ENCODE data around the gene RUNDC1. TPM values are rescaled to one million over a fixed set of nuclear protein-coding genes. Genes with fewer than 3 reads are reported as not detected.

Gene RUNDC1
- total RNA-seq, 6 experiments from 2014 or later, result 3.6 to 5.1 (median 4.6) TPM

DNA sequence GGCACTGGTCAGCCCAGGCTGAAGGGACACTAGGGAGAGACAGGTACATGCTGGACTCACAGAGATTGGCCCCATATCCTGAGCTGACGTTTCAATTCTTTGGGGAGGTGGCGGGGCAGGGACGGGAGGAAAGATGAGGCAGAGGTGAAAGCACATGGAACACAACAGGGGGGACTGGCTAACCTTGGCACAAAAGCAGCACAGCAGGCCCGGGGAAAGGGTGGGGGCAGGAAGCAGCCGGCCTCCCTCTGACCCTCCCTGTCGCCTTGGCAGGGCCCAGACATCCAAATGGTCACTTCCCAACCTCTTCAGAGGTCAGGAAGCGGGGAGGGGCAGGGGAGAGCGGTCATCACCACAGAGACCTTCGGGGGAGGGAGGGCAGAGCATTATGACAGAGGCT is 35.2 kb downstream of the RUNDC1 start:
- intact Hi-C loops (cut with DNase I), result loop anchor here in 1 of 2 donors (10.0 kb wide), 1 partner anchor 209 kb away; the partner anchor contains the start of gene CCDC200
- peaks cover 0 to 6% (median 2%) of the 10 kb centered on the region in 4 donors for H3K4me1 ChIP-seq
- peaks cover 0 to 11% (median 4%) of the 10 kb centered on the region in 4 donors for H3K36me3 ChIP-seq
- no peak for TF ChIP-seq POLR2A (IDR thresholded peaks at IDR 0.05)
- TF ChIP-seq, protein P1, sequence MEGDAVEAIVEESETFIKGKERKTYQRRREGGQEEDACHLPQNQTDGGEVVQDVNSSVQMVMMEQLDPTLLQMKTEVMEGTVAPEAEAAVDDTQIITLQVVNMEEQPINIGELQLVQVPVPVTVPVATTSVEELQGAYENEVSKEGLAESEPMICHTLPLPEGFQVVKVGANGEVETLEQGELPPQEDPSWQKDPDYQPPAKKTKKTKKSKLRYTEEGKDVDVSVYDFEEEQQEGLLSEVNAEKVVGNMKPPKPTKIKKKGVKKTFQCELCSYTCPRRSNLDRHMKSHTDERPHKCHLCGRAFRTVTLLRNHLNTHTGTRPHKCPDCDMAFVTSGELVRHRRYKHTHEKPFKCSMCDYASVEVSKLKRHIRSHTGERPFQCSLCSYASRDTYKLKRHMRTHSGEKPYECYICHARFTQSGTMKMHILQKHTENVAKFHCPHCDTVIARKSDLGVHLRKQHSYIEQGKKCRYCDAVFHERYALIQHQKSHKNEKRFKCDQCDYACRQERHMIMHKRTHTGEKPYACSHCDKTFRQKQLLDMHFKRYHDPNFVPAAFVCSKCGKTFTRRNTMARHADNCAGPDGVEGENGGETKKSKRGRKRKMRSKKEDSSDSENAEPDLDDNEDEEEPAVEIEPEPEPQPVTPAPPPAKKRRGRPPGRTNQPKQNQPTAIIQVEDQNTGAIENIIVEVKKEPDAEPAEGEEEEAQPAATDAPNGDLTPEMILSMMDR (IDR thresholded peaks at IDR 0.05), result no peak
- 57% methylated on average over 5 of the region's 9 CpGs for WGBS (ENCODE audit: insufficient coverage, low coverage, low lambda C conversion rate, missing lambda C conversion rate)
- no peaks in the 10 kb centered on the region for H3K9me3 ChIP-seq
- H3K27me3 ChIP-seq, result no peaks in the 10 kb centered on the region
- no peak overlapping the region for H3K27ac ChIP-seq
- peak in 2 of 3 donors; percentile 58 to 61 for DNase-seq
- H3K4me3 ChIP-seq, result no peak overlapping the region
- peak; percentile 51 to 69 (median 55) for ATAC-seq

GRCh38 chr17:43016216-43016615 is 35.9 kb downstream of the RUNDC1 start:
- no peak overlapping the region for H3K4me3 ChIP-seq
- no peaks in the 10 kb centered on the region for H3K9me3 ChIP-seq
- peaks cover 0 to 11% (median 4%) of the 10 kb centered on the region in 4 donors for H3K36me3 ChIP-seq
- no peaks in the 10 kb centered on the region for H3K27me3 ChIP-seq
- peaks cover 0 to under 1% (median 0%) of the 10 kb centered on the region in 4 donors for H3K4me1 ChIP-seq
- ATAC-seq (no peak), DNase-seq (no peak)
- no CpG with 5 or more reads among the region's 7 CpGs for WGBS (ENCODE audit: insufficient coverage, low coverage, low lambda C conversion rate, missing lambda C conversion rate)
- no peak overlapping the region for H3K27ac ChIP-seq
- intact Hi-C loops (cut with DNase I), result loop anchor here in 1 of 2 donors (10.0 kb wide), 1 partner anchor 209 kb away; the partner anchor contains the start of gene CCDC200
- TF ChIP-seq, protein P1 (IDR thresholded peaks at IDR 0.05), result no peak
- TF ChIP-seq POLR2A (IDR thresholded peaks at IDR 0.05), result no peak

- Histone ChIP-seq H3K4me1 (no peaks in the 10 kb centered on the region), H3K27ac (no peak overlapping the region), H3K9me3 (no peaks in the 10 kb centered on the region), H3K27me3 (no peaks in the 10 kb centered on the region), H3K36me3 (peaks cover 0 to 9% (median 3%) of the 10 kb centered on the region in 4 donors), H3K4me3 (no peak overlapping the region)
- 69% methylated on average over 6 of the region's 19 CpGs for WGBS (ENCODE audit: insufficient coverage, low coverage, low lambda C conversion rate, missing lambda C conversion rate)
- DNase-seq (peak in 1 of 3 donors; percentile 44), ATAC-seq (no peak)
- no peak for TF ChIP-seq POLR2A (IDR thresholded peaks at IDR 0.05)
- TF ChIP-seq, protein P1 (IDR thresholded peaks at IDR 0.05), result no peak
- intact Hi-C loops (cut with DNase I), result loop anchor here in 1 of 2 donors (10.0 kb wide), 1 partner anchor 207 kb away; the partner anchor contains the start of gene CCDC200
Measured at GRCh38 chr17:43018008-43018853, 37.9 kb downstream of the RUNDC1 start.

GRCh38 chr17:43018932-43019331 is 38.6 kb downstream of the RUNDC1 start:
- DNase-seq (no peak), ATAC-seq (no peak)
- 29% methylated on average over 4 of the region's 4 CpGs for WGBS (ENCODE audit: insufficient coverage, low coverage, low lambda C conversion rate, missing lambda C conversion rate)
- H3K4me3 ChIP-seq, result no peak overlapping the region
- intact Hi-C loops (cut with DNase I), result loop anchor here in 1 of 2 donors (10.0 kb wide), 1 partner anchor 206 kb away; the partner anchor contains the start of gene CCDC200
- H3K27me3 ChIP-seq, result no peaks in the 10 kb centered on the region
- H3K27ac ChIP-seq, result no peak overlapping the region
- peaks cover 0 to 3% (median 0%) of the 10 kb centered on the region in 4 donors for H3K36me3 ChIP-seq
- TF ChIP-seq, protein P1 (IDR thresholded peaks at IDR 0.05), result no peak
- TF ChIP-seq POLR2A (IDR thresholded peaks at IDR 0.05), result no peak
- H3K9me3 ChIP-seq, result no peaks in the 10 kb centered on the region
- no peaks in the 10 kb centered on the region for H3K4me1 ChIP-seq

Data from right lobe of liver (tissue), 6 donors.